ENCODE data around the gene DUSP22.

Gene DUSP22

GRCh38 chr6:327538-328116, 35.3 kb downstream of the DUSP22 start:
- Histone ChIP-seq H3K27ac (peak overlapping the region; percentile 0), H3K9ac (peak overlapping the region; percentile 1; the same call in 1 of the 2 replicates), H3K4me2 (peak overlapping the region; percentile 54), H3K36me3 (peaks cover 17% of the 10 kb centered on the region; the same call in 1 of the 2 replicates), H3K4me1 (peaks cover 75% of the 10 kb centered on the region), H3K27me3 (no peaks in the 10 kb centered on the region), H3K4me3 (no peak overlapping the region), H3K9me3 (no peaks in the 10 kb centered on the region), H4K20me1 (peaks cover 24% of the 10 kb centered on the region; the same call in 1 of the 2 replicates)
- no peak for TF ChIP-seq Cebpa-rat (IDR thresholded peaks at IDR 0.05)

- Histone ChIP-seq H3K36me3 (peaks cover 17% of the 10 kb centered on the region; the same call in 1 of the 2 replicates), H3K4me2 (peak overlapping the region; percentile 54), H3K27ac (peak overlapping the region; percentile 0), H3K9ac (peak overlapping the region; percentile 1; the same call in 1 of the 2 replicates), H3K4me3 (no peak overlapping the region), H4K20me1 (peaks cover 24% of the 10 kb centered on the region; the same call in 1 of the 2 replicates), H3K4me1 (peaks cover 75% of the 10 kb centered on the region), H3K9me3 (no peaks in the 10 kb centered on the region), H3K27me3 (no peaks in the 10 kb centered on the region)
- TF ChIP-seq Cebpa-rat (IDR thresholded peaks at IDR 0.05): no peak
Measured at GRCh38 chr6:328136-328670, 35.9 kb downstream of the DUSP22 start.

GRCh38 chr6:328924-329323, 36.6 kb downstream of the DUSP22 start:
- Histone ChIP-seq H3K36me3 (peaks cover 17% of the 10 kb centered on the region; the same call in 1 of the 2 replicates), H3K9me3 (no peaks in the 10 kb centered on the region), H3K27ac (no peak overlapping the region), H3K27me3 (no peaks in the 10 kb centered on the region), H3K4me2 (peak overlapping the region; percentile 54), H4K20me1 (peaks cover 23% of the 10 kb centered on the region; the same call in 1 of the 2 replicates), H3K4me1 (peaks cover 70% of the 10 kb centered on the region), H3K4me3 (no peak overlapping the region), H3K9ac (no peak overlapping the region)
- TF ChIP-seq Cebpa-rat (IDR thresholded peaks at IDR 0.05): no peak

- no peaks in the 10 kb centered on the region for H3K9me3 ChIP-seq
- peak overlapping the region; percentile 39 for H3K4me2 ChIP-seq
- H3K27ac ChIP-seq: 0 out of 2 replicates have a peak overlapping the region, but pooled peaks have one; percentile 3
- no peak overlapping the region; the same call in 1 of the 2 replicates for H3K9ac ChIP-seq
- H4K20me1 ChIP-seq: peaks cover 13% of the 10 kb centered on the region; the same call in 1 of the 2 replicates
- H3K36me3 ChIP-seq: peaks cover 17% of the 10 kb centered on the region; the same call in 1 of the 2 replicates
- H3K4me3 ChIP-seq: no peak overlapping the region
- H3K27me3 ChIP-seq: no peaks in the 10 kb centered on the region
- H3K4me1 ChIP-seq: peaks cover 61% of the 10 kb centered on the region
- TF ChIP-seq Cebpa-rat (IDR thresholded peaks at IDR 0.05): no peak
Measured at GRCh38 chr6:329888-330691, 37.8 kb downstream of the DUSP22 start.

GRCh38 chr6:330948-331347, 38.7 kb downstream of the DUSP22 start:
- H3K9ac ChIP-seq: no peak overlapping the region
- no peak for TF ChIP-seq Cebpa-rat (IDR thresholded peaks at IDR 0.05)
- peaks cover 13% of the 10 kb centered on the region; the same call in 1 of the 2 replicates for H4K20me1 ChIP-seq
- no peaks in the 10 kb centered on the region for H3K9me3 ChIP-seq
- peaks cover 69% of the 10 kb centered on the region for H3K4me1 ChIP-seq
- no peaks in the 10 kb centered on the region for H3K27me3 ChIP-seq
- peaks cover 16% of the 10 kb centered on the region; the same call in 1 of the 2 replicates for H3K36me3 ChIP-seq
- no peak overlapping the region for H3K4me2 ChIP-seq
- no peak overlapping the region for H3K4me3 ChIP-seq
- no peak overlapping the region for H3K27ac ChIP-seq

- H4K20me1 ChIP-seq: peaks cover 11% of the 10 kb centered on the region; the same call in 1 of the 2 replicates
- no peak overlapping the region for H3K4me3 ChIP-seq
- H3K27ac ChIP-seq: no peak overlapping the region
- no peaks in the 10 kb centered on the region for H3K27me3 ChIP-seq
- peaks cover 78% of the 10 kb centered on the region for H3K4me1 ChIP-seq
- TF ChIP-seq Cebpa-rat (IDR thresholded peaks at IDR 0.05): no peak
- H3K9ac ChIP-seq: no peak overlapping the region
- peak overlapping the region; percentile 60 for H3K4me2 ChIP-seq
- H3K9me3 ChIP-seq: no peaks in the 10 kb centered on the region
- H3K36me3 ChIP-seq: peaks cover 7% of the 10 kb centered on the region; the same call in 1 of the 2 replicates
Measured at GRCh38 chr6:331622-332521, 39.6 kb downstream of the DUSP22 start.

- Histone ChIP-seq H3K27me3 (no peaks in the 10 kb centered on the region), H3K4me2 (peak overlapping the region; percentile 60), H3K9me3 (no peaks in the 10 kb centered on the region), H3K4me3 (no peak overlapping the region), H3K9ac (no peak overlapping the region), H3K36me3 (no peaks in the 10 kb centered on the region), H3K4me1 (peaks cover 78% of the 10 kb centered on the region), H4K20me1 (peaks cover 3% of the 10 kb centered on the region; the same call in 1 of the 2 replicates), H3K27ac (0 out of 2 replicates have a peak overlapping the region, but pooled peaks have one; percentile 0)
- TF ChIP-seq Cebpa-rat (IDR thresholded peaks at IDR 0.05): no peak
Measured at GRCh38 chr6:332671-333070, 40.4 kb downstream of the DUSP22 start.

GRCh38 chr6:333379-334002, 41.2 kb downstream of the DUSP22 start:
- Histone ChIP-seq H3K9ac (no peak overlapping the region), H3K4me2 (peak overlapping the region; percentile 60; the same call in 1 of the 2 replicates), H3K4me3 (no peak overlapping the region), H3K36me3 (no peaks in the 10 kb centered on the region), H4K20me1 (no peaks in the 10 kb centered on the region), H3K27ac (0 out of 2 replicates have a peak overlapping the region, but pooled peaks have one; percentile 0), H3K9me3 (no peaks in the 10 kb centered on the region), H3K4me1 (peaks cover 78% of the 10 kb centered on the region), H3K27me3 (no peaks in the 10 kb centered on the region)
- no peak for TF ChIP-seq Cebpa-rat (IDR thresholded peaks at IDR 0.05)

Data from BLaER1 (cell line).